KOPT-K1 (cell line): ENCODE measurements around the gene UBE2J2.
"Not testable (repeated sequence)": the region's sequence is repeated elsewhere in the genome, so short reads cannot be mapped to it uniquely, and the experiment has no call there.

Experiments used
- H3K27ac ChIP-seq: fragments of 200-600 bp; sonication (generic); 2 replicates; pipeline ENCODE4 v1.5.1; 2016; ENCODE audit warnings: antibody characterized with exemption, mild to moderate bottlenecking, low read depth, low read length; ENCODE audit not compliant: poor library complexity, severe bottlenecking
- H3K36me3 ChIP-seq: fragments of 200-600 bp; sonication (generic); 2 replicates; pipeline ENCODE4 v1.5.1; 2017; ENCODE audit warnings: antibody characterized with exemption, mild to moderate bottlenecking, low read length, moderate library complexity; ENCODE audit not compliant: insufficient read depth
- H3K9me3 ChIP-seq: fragments of 200-600 bp; sonication (generic); 2 replicates; pipeline ENCODE4 v1.5.1; 2017; ENCODE audit warnings: antibody characterized with exemption, low read length, mild to moderate bottlenecking; ENCODE audit not compliant: insufficient read depth, poor library complexity, severe bottlenecking

The UBE2J2 gene

DNA sequence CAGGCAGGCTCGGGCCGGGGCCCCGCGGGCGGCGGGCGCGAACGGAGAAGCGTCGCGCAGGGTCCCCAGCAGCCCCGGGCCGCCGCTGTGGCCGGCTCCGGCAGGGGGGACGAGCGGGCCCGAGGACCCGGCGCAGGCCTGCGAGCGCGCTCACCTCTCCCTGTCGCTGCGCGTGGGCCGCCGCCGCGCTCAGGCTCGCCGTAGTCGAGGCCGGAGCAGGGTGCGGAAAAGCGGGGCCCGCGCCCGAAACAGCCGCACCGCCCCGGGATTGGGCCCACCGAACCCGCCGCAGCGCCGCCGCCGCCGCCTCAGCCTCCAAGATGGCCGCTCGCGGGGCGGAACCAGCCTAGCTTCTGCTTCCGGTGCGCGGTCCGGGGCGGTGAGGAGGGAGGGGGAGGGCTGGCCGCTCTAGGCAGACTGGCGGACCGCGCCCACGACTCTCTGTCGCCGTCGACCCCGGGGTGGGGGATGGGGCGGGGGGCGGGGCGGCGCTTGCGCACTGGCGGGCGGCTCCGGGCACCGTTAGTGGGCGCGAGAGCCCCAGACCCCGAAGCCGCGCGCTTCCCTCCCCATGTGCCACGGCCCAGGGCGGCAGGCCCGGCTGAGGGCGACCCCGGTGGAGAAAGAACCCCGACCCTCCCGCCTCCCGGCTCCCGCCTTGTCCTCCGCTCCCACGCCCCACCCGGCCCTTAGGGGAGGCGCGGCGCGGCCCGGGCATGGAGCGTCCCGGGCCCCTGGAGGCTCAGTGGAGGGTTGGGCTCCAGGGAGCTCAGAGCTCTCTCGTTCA, at the start of gene UBE2J2:
TSS of gene UBE2J2 (minus strand) at position 343 of the 787 bp plus-strand sequence. CDS start 5,862 bp downstream, outside the sequence.
- peak within 1 kb of the TSS; percentile 78 for H3K27ac ChIP-seq
- H3K9me3 ChIP-seq = no peaks in the 10 kb centered on the region
- peaks cover 32% of the 10 kb centered on the region for H3K36me3 ChIP-seq

DNA sequence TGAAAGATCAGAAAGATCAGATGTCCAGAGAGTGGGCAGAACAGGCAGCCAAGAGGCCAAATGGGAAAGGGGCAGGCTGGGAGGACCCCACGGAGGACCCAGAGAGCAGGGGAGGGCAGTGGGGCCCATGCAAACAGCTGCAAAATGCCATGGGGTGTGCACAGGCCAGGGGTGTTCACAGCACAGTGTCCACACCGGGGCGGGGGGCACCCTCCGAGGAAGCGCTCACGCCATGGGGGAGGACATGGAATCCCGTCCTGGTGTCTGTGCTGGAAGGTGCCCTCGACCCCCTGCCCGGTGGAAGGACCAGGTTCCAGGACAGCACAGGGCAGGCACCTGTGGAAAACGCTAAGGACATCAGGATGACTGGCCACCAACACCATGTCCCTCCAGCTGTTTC, 49.3 kb upstream of the UBE2J2 start:
- H3K27ac ChIP-seq = no peak overlapping the region
- H3K36me3 ChIP-seq = peaks cover 40% of the 10 kb centered on the region
- no peaks in the 10 kb centered on the region for H3K9me3 ChIP-seq

DNA sequence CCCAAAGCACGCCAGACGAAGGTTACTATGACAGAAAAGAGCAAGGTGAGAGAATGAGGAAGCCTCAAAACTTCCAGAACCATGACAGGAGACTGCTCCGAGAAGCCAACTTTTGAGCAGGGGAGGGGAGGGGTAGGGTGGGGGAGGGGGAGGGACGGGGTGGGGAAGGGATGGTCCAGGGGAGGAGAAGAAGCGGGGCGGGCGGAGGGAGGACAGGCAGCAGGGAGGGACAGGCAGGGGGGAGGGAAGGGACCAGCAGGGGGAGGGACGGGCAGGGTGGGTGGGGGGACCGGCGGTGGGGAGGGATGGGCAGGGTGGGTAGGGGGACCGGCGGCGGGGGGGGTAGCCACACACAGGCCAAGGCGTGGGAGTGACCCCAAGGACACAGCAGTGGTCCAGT, 48.8 kb upstream of the UBE2J2 start:
- Histone ChIP-seq H3K9me3 (no peaks in the 10 kb centered on the region), H3K36me3 (peaks cover 45% of the 10 kb centered on the region), H3K27ac (no peak overlapping the region)

DNA sequence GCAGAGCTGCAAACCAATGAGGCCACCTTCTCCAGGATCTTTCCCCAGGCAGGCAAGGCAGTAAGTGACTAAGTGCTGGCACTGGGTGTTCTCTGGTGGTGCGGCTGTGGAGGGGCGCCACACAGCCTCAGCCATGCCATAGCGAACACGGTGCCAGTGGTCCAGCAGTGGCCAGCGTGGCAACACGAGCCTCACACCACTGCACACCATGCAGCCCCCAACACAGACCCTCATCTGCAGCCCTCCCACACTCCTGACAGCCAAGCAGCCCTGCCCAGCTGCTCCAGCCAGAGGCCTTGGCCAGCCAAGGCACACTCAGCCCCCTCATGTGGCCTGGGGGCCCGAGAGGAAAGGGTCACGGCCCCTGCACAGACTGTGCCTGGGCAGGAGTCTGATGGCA, 47.8 kb upstream of the UBE2J2 start:
- Histone ChIP-seq H3K9me3 (no peaks in the 10 kb centered on the region), H3K36me3 (peaks cover 52% of the 10 kb centered on the region), H3K27ac (no peak overlapping the region)

DNA sequence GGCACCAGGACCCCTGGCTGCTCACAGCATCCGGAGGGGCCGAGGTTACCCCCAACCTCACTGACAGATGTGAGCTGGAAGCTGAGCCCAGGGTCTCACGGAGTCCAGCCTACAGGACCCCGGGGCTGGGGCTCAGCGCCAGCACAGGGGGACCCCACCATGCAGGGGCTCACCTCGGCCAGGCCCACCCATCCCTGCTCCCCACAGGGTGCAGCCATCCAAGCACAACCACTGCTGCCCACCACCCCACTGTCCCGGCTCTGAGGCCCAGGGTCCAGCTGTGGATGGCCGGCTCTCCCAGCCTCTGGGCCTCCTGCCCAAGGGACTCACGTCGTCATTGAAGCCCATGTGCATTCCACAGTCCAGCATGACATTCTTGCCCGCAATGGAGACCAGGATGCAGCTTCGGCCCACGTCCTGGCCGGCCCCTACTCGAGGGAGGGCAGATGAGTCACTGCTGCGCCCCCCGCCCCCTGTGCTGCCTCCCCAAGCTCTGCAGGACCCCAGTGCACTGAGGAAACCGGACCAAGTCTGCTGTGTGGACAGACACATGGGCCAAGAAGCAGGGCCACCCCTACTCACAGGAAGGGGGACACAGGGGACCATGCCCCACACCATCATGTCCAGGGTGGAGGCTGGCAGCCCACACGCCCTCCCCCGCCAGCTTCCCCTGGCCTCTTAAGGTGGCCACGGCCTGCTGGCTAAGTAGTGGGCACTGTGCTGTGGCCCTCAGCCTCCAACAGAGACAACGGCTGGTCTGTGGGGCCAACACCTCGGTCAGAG, 47.2 kb upstream of the UBE2J2 start:
- H3K27ac ChIP-seq = no peak overlapping the region
- peaks cover 58% of the 10 kb centered on the region for H3K36me3 ChIP-seq
- no peaks in the 10 kb centered on the region for H3K9me3 ChIP-seq

DNA sequence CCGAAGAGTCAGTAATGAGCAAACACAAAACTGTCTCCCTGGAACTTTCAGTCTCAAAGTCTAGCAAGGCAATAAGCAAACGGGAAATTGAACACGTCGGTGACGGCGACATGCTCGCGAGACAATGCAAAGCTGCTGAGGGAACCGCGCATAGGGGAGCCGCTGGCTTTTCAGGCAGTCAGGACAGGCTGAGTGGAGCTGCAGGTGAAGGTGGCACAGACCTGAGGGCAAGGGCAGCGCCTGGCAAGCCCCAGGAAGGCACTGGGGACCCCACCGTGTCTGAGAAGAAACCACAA, 45.9 kb upstream of the UBE2J2 start:
- H3K36me3 ChIP-seq = peaks cover 68% of the 10 kb centered on the region
- H3K9me3 ChIP-seq = no peaks in the 10 kb centered on the region
- no peak overlapping the region for H3K27ac ChIP-seq

DNA sequence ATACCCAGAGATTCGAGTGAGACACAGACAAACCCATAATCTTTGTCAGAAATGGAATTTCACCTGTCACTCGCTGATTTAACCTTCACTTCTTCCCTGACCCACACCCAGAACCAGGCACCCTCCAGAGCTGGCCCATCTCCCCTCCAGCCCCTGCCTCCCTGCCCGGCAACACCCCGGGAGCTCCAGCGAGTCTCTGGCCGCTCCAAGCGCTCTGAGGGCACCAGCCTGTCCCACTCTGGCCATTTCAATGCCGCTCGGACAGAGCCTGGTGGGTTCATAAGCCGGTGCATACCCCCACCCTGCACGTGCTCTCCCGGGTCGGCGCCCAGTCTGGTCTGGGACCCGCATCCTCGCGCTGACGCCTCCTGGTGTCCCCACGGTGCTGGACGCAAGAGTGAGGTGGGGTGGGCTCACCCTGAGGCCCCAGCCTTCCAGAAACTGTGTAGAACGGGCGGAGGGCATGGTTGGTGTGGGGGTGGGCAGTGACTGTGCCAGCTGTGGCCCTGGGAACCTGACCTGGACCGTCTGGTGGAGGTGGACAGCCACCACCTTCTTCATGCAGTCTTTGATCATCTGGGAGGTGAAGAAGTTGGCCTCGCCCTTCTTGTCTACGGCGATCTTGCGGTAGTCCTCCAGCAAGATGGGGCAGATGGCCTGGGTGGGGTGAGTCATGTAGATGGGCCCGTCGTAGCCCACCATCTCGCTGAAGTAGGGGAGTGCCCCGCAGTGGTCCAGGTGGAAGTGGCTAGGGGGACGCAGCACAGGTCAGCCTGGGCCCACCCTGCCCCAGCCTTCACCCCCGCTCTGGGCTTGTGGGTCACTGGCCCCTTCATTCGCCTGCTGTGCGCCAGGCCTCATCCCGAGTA, 45.4 kb upstream of the UBE2J2 start:
- Histone ChIP-seq H3K27ac (no peak overlapping the region), H3K36me3 (peaks cover 73% of the 10 kb centered on the region), H3K9me3 (no peaks in the 10 kb centered on the region)

DNA sequence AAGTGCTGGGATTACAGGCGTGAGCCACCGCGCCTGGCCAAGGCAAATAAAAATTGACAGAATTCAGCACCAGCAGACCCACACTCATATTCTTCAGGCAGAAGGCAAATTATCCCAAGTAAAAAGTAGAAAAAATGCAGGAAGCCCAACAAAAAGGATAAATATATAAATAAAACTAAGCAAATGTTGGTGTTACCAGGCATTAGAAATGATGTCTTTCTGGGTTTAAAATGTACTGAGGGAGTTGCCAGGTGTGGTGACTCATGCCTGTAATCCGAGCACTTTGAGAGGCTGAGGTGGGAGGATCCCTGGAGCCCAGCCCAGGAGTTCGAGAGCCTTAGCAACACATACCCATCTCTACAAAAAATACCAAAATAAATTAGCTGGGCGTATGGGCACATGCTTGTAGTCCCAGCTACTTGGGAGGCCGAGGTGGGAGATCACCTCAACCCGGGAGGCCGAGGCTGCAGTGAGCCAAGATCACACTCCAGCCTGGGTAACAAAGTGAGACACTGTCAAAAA, 44.5 kb upstream of the UBE2J2 start:
- H3K36me3 ChIP-seq = peaks cover 82% of the 10 kb centered on the region
- no peak overlapping the region for H3K27ac ChIP-seq

DNA sequence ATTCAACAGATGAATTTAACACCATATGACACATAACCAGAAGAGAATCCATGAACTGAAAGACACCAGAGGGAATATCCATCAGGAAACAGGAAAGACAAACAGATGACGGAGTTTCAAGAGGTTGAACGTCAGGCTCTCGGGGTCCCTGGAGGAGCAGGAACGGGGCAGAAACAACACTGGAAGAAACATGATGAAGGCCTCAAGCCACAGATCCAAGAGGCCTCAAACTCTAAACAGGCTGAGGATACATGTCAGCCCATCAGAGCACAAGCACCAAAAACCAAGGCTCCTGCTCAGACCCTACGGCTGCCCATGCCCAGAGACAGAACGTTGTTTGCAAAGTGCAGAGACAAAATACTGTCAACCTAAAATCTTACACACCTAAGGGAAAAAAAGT, 43.8 kb upstream of the UBE2J2 start:
- peaks cover 89% of the 10 kb centered on the region for H3K36me3 ChIP-seq

More for the DNA sequence above, 44.5 kb upstream of the UBE2J2 start:
- no peaks in the 10 kb centered on the region for H3K9me3 ChIP-seq

DNA sequence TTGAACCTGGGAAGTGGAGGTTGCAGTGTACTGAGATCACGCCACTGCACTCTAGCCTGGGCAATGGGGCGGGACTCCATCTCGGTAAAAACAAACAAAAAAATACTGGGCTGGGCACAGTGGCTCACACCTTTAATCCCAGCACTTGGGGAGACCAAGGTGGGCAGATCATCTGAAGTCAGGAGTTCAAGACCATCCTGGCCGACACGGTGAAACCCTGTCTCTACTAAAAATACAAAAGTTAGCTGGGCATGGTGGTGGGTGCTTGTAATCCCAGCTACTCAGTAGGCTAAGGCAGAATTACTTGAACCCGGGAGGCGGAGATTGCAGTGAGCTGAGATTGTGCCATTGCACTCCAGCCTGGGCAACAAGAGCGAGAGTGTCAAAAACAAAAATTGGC, 42.5 kb upstream of the UBE2J2 start:
- not testable (repeated sequence) for H3K27ac ChIP-seq, H3K9me3 ChIP-seq
- peaks cover 92% of the 10 kb centered on the region for H3K36me3 ChIP-seq

More for the DNA sequence above, 43.8 kb upstream of the UBE2J2 start:
- Histone ChIP-seq H3K9me3 (no peaks in the 10 kb centered on the region), H3K27ac (no peak overlapping the region)

DNA sequence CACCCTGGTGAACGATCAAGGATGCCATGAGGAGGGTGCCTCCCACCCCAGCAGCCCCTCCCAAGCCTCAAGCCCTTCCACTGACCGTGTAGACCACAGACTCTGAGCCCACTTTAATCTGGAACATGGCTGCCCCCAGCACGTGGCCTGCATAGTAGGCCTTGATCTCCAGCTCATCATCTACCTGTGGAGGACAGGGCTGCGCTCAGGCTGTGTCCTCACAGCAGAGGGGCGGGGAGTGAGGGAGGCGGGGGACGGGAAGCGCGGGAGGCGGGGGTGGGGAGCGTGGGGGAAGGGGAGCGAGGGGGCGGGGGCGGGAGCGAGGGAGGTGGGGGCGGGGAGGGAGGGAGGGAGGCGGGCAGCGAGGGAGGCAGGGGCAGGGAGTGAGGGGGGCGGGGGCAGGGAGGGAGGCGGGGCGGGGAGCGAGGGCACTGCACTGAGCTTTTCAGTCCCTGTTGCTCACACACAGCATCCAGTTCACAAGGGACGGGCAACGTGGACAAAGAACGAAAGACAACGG, 41.8 kb upstream of the UBE2J2 start:
- peaks cover 92% of the 10 kb centered on the region for H3K36me3 ChIP-seq
- H3K27ac ChIP-seq = no peak overlapping the region
- no peaks in the 10 kb centered on the region for H3K9me3 ChIP-seq

DNA sequence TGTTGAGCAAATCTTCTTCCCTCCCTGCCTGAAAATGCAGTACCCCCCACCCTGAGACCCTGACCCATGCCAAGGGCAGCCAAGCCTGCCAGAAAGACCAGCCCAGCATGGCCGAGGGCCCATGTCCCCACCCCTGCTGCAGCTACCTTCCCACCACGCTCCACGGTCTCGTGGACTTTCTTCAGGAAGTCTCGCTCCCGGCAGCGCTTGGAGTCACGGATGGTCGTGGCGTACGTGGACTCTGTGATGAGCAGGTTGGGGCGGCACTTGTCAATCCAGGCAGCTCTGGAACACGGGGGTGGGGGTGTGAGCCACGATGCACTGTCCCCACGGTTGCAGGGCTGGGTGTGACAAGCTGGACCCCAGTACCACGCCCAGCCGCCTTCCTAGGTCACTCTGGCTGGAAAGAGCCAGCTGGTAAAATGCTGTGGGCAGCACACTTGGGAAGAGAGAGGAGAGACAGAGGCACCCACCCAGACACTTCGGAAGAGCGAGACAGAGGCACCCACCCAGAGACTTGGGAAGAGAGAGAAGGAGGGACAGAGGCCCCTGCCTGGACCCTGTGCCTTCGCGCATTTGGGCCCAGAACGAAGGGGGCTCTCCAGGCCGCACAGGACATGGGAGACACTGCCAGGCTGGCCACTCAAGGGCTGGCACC, 41.2 kb upstream of the UBE2J2 start:
- Histone ChIP-seq H3K9me3 (no peaks in the 10 kb centered on the region), H3K27ac (no peak overlapping the region), H3K36me3 (peaks cover 92% of the 10 kb centered on the region)

DNA sequence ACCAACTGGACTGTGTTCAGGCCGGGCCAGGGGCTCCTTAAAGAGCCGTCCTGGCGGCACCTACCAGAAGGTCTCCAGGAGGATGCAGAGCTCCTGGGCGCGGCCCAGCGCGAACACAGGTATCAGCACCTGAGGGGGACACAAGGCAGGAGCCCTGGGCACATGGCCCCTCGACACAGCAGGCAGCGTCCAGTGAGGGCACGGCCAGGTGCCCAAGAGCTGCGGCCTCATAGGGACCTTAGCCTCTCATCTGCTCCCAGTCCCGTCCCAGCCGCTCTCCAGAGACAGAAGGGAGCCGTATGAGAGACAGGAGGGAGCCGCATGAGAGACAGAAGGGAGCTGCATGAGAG, 40.6 kb upstream of the UBE2J2 start:
- Histone ChIP-seq H3K9me3 (no peaks in the 10 kb centered on the region), H3K36me3 (peaks cover 90% of the 10 kb centered on the region), H3K27ac (no peak overlapping the region)

DNA sequence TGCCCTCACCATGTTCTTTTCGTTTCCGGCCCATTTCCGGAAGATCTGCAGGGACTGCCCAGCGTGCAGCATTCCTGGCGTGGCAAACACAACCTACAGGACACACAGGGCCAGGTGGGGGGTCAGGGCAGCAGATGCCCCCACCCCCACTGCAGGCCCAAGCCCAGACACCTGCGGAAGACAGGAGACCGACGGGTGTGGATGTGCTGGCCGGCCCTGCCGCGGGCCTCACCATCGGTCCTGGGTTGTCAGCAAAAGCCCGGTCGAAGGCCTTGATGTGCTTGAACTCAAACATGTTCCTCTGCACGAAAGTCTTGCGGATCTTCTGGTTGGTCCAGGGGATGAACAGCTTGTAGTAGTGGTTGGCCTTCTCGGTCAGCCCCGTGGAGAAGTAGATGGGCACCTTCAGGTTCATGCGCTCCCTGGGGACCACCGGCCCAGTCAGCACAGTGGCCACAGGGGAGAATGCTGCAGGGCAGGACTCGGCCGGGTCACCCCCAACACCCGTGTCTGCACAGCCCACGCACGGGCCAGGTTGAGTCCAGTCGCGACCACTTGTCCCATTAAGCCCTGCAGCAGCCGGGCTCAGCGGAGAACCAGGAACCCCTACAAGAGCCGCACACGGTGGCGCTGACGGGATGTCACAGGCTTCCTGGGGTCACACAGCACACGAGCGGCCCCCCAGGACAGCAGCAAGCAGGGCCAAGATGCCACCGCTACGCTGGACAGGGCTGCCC, 40.0 kb upstream of the UBE2J2 start:
- H3K36me3 ChIP-seq = peaks cover 85% of the 10 kb centered on the region
- H3K27ac ChIP-seq = no peak overlapping the region
- H3K9me3 ChIP-seq = no peaks in the 10 kb centered on the region
